T1000 (cell line): ENCODE measurements around the gene MOB3B.

ENCODE experiments used
- DNase-seq: peaks from one replicate; lab custom pipeline; 2025; ENCODE audit warnings: mixed read lengths; lab: John Stamatoyannopoulos, UW

Gene MOB3B

DNA sequence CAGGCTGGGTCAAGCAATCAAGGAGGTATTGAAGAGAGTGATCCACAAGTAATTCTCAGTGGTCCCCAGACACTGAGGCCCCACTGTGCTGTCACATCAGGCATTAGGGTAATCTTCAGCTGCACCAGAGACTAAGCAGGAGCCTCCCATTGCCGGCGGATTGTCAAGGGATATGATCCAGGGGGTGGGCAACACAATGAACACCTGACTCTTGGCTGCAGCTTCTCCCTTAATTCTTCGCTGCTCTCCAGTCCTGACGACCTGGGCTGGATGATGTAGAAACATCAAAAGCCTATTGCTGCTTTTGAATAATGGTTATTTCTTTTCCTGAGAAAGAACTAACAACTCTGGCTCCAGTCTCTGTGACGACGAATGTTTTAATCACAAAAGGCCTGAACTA lies 83.9 kb downstream of the MOB3B start:
- no peak for DNase-seq

DNA sequence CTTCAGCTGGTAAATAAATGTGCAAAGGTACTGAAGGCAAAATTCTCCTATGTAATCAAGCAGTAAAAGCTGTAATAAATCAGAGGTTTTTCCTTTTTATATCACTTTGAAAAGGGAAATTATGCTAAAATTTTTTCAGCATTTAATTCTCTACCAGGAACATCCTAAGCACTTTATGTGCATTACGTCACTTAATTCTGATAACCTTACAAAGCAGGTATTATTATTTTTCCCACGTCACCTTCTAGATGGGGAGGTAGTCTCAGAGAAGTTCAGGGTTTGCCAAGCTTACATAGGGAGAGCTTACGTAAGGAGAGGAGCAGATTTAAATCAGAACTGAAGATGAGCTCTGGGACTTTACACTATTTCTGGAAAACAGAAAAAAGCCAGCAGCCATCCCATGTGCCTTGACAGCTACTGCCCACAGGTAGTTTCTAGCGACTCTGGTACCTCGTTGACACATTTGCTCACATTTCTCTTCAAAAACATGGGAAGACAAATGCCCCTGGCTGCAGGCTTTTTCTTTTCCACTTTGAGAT lies 84.5 kb downstream of the MOB3B start:
- DNase-seq = no peak

DNA sequence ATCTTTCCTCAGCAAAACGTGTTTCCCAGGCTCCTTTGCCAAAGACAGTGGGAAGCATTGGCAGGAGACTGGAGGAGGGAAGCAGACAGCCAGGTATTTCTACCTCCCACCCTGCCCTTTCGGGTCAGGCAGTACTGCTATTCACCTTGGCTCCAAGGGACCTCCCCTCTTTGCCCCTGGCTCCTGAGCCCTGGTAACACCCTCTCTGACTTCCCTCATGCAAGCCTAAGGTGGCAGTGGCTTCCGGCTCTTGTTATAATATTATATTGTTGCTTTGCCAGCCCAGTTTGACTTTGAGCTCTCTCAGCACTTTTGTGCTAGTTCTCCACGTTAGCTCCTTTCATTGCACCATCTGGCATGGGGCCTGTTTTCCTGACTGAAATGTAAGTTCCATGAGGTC lies 87.2 kb downstream of the MOB3B start:
- DNase-seq = no peak

DNA sequence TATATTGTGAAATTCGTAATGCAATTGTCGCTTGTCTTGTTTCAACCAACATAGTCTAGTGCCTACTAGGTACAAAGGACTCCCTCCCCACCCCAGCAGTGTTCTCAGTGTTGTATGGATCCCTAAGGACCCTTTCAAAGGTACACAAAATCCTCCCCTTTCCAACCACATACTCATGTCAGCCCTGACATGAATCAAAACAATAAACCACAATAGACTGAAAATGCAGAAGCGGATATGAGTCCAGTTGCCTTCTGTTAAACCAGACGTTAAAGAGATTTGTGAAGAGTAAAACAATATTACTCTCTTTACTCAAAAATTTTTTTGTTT lies 87.9 kb downstream of the MOB3B start:
- no peak for DNase-seq

DNA sequence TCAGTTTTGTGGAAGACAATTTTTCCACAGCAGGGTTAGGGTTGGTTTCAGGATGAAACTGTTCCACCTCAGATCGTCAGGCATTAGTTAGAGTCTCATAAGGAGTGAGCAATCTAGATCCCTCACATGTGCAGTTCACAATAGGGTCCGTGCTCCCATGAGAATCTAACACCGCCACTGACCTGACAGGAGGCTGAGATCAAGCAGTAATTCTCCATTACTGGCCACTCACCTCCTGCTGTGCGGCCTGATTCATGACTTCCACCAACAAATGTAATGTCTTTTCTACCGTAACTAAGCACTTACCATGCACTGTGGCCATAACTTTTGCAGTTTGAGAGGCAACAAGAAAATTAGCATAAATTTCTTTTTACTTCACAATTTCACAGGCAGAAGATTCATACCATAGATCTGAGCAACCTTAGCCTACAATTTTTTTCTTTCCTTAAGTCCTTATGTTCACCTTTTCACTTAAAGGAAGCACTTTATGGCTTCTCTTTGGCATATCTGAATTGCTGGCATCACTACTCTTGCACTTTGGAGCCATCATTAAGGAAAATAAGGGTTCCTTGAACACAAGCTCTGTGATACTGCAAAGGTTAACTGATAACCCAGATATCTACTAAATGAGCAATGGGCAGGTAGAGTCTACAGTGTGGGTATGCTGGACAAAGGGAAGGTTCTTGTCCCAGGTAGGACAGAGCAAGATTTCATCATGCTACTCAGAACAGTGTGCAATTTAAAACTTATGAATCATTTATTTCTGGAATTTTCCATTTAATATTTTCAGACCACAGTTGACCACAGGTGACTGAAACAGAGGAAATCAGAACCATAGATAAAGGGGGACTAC lies 88.5 kb downstream of the MOB3B start:
- no peak for DNase-seq

DNA sequence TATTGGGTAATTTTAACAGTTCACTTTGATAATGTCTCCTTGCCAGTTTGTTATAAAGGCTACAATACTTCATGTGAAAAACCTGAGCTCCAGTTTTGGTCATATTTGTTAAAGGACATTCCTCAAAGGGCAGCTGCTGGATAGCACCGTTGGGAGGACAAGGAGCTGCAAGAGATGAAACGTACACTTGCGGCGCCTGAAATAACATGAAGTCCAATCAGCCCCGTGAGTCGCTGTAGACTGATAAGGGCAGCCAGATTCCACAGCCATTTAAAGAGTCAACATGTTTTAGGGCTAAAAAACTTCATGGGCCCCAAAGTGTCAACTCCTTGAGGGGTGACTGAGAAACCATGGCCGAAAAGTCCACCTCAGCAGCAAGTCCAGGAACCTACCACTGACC lies 91.1 kb downstream of the MOB3B start:
- no peak for DNase-seq

DNA sequence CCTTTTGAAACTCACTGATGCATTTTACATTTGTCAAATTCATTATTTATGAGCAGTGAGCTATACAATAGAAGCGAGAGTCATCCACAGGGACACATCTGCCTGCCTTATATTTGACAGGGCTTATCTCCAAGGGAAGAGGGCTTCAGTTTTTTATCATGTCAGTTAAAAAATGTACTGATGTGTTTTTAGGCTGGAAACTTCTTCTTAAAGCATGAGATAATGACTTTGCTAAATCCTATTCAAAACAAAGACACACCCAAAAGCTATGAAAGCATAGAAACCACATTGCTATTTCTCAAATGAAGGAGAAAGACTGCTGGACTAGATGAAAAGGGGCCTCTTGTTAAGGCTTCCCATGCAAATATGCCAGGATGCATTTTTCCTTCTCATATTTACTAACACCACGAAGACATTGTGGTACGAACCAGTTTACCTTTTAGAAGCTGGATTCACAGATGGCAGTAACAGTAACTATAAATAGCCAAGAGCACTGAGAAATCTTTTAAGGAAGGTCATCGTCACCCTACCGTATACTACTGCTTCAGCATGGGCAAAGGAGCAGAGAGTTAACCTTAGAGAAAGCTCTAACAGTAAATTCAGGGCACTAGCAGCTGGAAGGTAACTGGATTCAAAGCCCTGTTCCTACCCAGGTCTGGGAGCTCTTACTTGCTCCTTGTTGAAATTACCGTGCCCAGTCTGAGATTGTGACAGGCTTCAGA lies 91.8 kb downstream of the MOB3B start:
- no peak for DNase-seq

DNA sequence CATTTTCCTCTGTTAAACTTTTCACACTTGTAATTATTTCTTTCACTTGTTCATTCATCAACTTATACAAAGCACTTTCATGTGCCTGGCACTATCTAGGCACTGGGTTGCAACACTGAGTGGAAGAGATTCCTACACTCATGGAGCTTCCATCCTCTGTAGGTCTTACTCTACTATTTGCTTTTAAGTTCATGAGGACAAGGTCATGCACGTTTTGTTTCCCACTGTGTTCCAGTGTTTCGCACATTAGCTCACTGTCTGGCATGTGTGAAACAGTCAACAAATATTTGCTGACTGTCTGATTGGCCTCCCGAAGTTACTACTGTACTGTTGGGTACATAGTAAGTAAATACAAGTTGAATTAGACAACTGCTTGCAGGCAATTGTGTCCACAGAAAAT lies 93.4 kb downstream of the MOB3B start:
- DNase-seq = no peak

DNA sequence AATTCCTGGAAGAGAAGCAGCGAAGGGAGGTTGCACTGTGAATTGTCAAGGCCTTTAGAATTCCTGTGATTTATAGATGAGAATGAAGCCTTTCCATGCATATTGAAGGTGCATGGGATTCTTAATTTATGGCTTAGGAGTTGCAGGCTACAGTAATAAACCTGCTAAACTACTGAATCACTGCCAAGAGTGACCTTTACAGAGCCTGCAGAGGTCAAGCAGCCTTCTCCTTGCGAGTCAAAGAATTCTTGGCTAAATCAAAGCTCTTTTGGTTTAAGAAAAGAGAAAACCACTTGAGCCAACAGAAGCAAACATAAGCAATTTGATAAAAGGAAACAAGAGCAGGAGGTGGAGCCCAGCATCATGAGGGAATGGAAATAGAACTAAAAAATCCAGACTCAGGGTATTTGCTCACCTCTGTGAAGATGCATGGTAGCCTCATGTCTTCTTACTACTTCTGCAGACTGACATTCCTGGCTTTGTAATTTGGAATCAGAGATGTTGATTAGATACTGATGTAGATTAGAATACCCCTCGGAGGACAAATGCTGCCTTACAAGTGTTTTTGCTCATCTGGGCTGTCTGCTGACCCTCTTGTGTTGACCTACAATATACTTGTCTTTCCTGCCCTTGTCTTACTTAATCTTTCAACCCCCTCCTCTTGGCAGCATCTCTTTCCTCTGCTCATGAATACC lies 95.8 kb downstream of the MOB3B start:
- DNase-seq = no peak

DNA sequence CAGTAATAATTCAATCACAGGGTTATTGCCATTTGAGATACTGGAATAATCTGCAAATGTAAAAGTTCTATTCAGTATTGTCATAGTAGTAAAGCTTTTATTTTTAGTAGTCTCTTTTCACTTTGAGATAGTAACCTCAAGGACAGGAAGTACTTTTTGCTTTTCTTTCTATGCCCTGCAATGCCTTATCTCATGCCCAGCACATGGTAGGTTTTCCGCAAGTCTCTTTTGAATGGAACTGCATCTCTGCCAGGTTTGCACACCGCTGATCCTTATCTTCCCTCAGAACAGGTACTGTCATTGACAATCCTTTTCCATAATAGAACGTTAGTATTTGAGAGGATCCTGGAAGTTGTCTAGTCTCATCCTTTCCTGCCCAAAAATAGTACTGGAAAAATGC lies 97.3 kb downstream of the MOB3B start:
- no peak for DNase-seq

DNA sequence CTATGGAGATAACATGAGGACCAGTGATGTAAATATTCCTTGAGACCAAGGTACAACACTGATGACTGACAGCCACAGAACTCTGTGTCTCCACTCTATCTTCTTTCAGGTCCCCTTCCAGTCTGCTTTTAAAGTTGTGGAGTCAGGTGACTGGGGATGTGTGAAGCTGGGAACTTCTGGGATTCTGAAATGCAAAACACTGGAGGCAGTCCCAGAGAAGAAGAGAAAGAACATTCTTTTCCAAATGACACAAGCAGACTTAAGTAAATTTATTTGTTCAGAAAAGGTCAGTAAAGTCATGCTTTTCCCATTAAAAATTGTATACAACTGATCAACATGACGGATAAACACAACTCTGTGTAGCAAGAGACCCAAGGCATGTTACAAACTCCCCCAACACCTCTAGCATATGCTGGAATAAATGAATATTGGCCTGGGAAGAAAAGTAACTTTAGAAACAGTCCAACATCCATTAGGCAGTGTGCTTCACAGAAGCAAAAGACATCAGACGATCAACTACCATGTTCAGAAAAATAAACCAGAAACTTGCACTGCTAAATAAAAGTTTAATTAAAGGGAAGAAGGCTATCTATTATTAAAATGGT lies 98.0 kb downstream of the MOB3B start:
- DNase-seq = no peak

DNA sequence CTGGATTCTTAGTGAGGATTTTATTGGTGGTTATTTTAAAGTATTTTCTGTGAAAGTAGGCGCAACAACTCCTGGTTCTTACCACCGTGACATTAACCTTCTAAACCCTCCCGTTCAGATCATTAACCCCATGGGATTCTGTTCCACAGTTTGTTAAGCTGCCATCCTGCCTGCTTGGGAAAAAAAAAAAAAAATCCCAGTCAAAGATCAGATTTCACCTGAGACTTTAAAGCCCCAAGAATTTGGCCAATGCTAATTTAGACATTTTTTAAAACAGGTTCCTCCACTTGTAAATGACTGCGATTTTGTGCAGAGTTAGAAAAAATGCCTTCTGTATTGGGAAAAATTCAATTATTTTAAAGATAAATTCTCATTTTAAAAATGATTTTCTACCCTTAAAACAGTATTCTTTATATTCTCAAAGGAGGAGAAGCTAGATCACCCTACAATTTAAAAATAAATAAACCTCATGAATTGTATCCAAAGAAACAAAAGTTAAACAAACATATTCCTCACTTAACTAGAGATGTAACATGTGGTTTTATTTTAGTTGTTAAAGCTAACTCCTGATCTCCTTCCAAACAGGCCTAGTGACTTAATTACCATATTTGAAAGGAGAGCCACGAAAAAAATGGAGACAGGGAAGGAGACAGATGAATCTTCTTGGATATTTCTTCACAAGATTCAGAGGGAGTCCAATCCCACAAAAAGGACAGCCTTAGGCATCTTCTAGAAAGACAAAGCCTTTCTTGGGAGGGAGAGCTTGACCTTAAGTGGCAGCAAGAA lies 98.7 kb downstream of the MOB3B start:
- no peak for DNase-seq

DNA sequence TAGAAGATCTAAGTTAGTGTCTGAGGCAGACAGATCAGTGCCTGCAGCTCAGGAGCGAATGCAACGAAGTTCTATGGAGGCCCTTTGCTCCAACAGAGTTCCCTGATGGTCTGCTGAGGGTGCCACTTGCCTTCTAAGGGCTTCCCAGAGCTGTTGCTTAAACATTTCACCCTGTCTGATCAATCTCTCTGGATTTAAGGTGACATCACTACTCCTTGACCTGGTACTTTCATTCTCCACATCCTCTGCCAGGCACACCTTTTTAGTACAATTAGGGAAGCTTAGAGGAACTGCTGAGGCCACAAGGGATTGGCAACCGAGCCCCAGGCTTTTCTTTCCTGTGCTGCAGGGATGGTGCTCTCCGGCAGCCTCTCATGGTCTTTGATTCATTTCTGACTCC lies 99.7 kb downstream of the MOB3B start:
- no peak for DNase-seq

DNA sequence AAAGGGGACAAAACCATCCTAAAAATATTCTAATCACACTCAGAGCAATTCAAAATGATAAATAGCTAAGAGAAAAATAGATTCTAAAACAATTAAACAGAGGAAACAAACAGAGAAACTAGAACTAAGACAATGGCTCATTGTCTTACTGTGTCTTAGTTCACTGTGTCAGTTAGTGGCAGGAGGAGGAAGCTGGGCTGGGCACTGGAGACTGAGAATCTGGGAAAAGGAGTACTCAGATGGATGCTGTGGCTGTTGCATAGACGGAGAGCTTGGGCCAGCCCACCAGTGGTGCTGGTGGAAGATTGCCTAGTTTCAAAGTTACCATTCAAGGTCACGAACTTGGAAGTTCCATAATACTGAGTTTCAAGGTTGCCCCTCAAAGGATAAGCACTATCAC lies 100.2 kb downstream of the MOB3B start:
- no peak for DNase-seq

DNA sequence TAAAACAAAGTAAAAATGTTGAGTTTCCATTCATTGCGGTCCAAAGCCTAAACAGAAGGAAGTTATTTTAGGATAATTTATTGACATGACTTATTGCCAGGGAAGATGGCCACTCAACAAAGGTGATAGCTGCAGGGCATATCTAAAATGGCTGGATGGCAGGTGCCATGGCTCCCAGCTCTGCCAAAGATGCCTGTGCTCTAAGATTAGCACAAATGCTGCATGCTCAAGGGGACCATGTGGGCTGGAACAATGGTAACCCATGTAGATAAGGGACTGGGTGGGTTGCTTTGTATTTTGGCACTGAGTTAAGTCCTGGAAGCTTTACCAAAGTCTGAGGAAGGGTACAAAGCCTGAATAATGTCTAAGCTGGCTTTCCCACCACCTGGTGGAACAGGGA lies 101.1 kb downstream of the MOB3B start:
- DNase-seq = no peak

DNA sequence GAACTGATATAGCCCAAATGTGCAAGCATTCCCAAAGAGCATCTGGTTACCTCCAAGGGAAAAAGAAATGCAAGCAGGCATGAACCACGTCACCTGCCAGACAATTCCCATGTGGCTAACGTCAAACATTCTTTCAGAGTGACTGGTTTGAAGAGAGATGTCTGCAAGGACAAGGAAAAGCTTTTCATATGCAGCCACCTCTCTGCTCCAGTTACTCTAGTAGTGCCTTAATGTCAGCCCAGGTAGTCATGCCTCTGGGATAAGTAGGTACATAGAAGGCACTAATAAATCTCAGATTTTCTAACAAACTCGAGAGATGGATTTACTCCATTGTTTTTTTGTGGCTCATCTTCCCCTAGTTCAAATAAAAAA lies 102.4 kb downstream of the MOB3B start:
- peak; percentile 5 for DNase-seq

DNA sequence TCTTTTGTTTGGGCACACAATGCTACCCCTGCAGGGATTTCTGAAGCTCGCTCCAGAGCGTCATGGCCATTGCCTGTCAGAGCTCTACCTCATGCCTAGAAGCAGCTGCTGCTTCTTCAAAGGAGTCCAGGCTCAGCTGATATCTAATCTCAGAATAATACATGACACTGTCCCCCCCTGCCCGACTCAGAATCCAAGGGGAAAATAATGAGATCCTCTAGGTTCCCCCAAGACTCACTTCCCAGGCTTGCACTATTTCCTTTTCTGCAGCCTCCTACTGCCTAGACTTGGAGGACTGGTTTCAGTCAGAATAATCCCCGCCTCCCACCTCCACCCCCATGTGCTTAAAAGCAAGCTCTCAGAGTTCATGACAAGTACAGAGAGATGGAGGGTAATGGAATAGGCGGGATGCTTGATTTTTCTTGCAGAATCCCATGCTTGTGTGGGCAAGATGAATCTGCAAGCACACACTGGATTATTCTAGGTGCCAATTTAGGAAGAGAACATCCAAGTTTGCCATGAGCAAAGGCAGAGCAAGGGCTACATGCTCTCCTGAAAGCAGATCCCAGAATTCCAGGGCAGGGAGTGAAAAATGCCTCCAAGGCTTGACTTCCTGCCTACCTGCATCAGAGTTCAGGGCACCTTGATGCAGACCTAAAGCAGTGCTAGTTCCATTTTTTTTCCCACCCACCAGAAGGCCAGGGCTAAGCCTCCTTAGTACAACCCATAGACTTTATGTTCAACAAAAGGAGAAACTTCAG lies 102.9 kb downstream of the MOB3B start:
- DNase-seq = no peak

DNA sequence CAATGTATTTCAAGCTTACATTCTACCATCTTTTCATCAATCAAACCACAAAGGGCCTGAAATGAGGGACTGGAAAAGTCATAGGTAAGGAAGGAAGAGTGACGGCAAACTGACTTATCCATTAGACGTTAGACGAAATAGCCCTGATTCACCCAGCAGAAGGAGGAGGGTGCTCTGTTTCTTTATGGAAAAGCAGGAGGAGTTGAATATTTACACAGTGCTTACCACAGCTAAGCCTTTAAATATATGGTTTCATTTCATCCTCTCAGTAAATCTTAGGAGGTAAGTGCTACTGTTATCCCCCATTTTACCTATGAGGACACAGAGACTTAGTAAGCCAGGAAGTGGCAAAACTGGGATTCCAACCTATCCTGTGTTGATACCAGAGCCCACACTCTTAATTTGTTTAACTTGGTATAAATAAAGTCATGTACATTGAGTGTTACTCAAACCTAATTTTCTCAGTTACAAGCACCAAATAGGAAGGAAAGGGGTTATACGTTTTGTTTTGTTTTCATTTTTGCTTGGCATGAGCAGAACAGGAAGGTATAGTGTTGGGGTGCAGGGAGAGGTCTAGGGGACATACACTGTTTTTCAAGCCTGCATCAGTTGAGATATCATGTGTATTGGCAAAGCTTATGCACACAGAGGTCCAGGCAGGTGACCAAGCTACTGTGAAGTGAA lies 103.6 kb downstream of the MOB3B start:
- no peak for DNase-seq

DNA sequence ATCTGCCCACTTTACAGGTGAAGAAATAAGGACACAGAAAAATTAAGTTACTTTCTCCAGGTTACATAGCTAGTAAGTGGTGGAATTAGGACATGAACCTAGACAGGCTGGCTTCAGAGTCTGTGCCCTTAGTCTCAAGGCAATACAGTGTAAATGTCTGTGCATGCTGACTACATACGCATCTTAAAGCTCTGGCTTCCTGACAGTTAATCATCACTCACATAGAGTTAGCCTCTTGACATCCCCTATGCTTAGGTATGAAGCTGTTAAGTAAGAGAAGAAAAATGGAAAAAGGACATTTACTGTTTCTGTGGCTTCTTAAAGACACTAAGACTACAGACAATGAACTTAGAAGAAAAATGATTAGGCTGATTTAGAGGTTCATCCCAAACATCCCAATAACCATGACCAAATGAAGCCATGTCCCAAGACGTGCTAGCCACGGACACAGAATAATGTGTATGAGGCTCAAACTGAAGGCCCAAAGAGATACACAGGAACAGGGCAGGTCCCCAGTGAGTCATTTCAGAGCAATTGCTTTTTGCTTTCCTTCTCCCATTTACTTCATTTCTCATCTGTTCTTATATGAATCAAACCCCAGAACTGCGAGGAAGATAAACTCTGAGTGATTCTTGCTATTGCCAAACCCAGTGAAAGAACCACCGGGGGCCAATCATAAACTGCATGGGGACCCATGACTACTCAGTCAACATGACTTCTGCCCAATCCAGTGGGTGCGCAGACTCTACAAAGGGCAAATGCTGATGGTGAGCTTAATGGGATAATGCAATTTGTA lies 105.5 kb downstream of the MOB3B start:
- DNase-seq = no peak
